H1 (cell line): ENCODE results near the gene ATP2B1. TPM values are rescaled to one million over a fixed set of nuclear protein-coding genes. Genes with fewer than 3 reads are reported as not detected.

Experiments used
- CTCF ChIA-PET: fragments of 300-600 bp; sonication (Branson Sonifier 250); formaldehyde crosslinking; loops from one replicate; lab custom pipeline; 2021; ENCODE audit not compliant: partially characterized antibody; lab: Charles Lee
- POLR2A ChIA-PET: fragments of 300-600 bp; sonication (Branson Sonifier 250); formaldehyde crosslinking; loops from one replicate; lab custom pipeline; 2021; ENCODE audit warnings: inconsistent platforms; ENCODE audit not compliant: partially characterized antibody; lab: Charles Lee
- DNase-seq, 2 experiments: peaks; one replicate each; pipeline versions ENCODE4 v3.0.0 to v3.0.0-alpha.2; 2010 to 2022; ENCODE audit warnings: low spot score in 2 of 2, low read depth in 1 of 2, mixed read lengths in 1 of 2
- FAIRE-seq: peaks from 2 replicates; lab custom pipeline; 2011; peaks lifted over from hg19 to GRCh38; lab: Jason Lieb, UNC
- H2AFZ ChIP-seq: 2 replicates; pipeline ENCODE4 v1.8.1; 2012; ENCODE audit warnings: low read length, inconsistent platforms
- H2AK5ac ChIP-seq: 2 replicates; pipeline ENCODE4 v1.6.1; 2013; ENCODE audit warnings: low read depth, low read length
- H2BK120ac ChIP-seq: replicated peaks from 2 replicates; pipeline ENCODE3; 2013; ENCODE audit warnings: low read depth, low read length, inconsistent platforms
- H2BK12ac ChIP-seq: 2 replicates; pipeline ENCODE4 v1.6.1; 2013; ENCODE audit warnings: low read depth, low read length
- H2BK15ac ChIP-seq: 2 replicates; pipeline ENCODE4 v1.6.1; 2013; ENCODE audit warnings: low read length
- H2BK20ac ChIP-seq: 2 replicates; pipeline ENCODE4 v1.6.1; 2013; ENCODE audit warnings: low read length
- H2BK5ac ChIP-seq: 2 replicates; pipeline ENCODE4 v1.6.1; 2013; ENCODE audit warnings: low read depth, low read length
- H3K14ac ChIP-seq: 2 replicates; pipeline ENCODE4 v1.6.1; 2013; ENCODE audit warnings: inconsistent platforms; ENCODE audit not compliant: insufficient read length
- H3K18ac ChIP-seq: 2 replicates; pipeline ENCODE4 v1.6.1; 2013; ENCODE audit warnings: low read length; ENCODE audit errors: extremely low read depth
- H3K23ac ChIP-seq: 2 replicates; pipeline ENCODE4 v1.6.1; 2013; ENCODE audit warnings: inconsistent platforms; ENCODE audit not compliant: insufficient read length
- H3K23me2 ChIP-seq: 2 replicates; pipeline ENCODE4 v1.6.1; 2013; ENCODE audit warnings: low read depth, low read length
- H3K27ac ChIP-seq: 2 replicates; pipeline ENCODE4 v1.6.1; 2011; ENCODE audit warnings: low read depth, low read length, inconsistent platforms
- H3K27me3 ChIP-seq, 4 experiments: replicated peaks in 1 of 4; 1 replicate in 1 of 4; 2 replicates in 3 of 4; pipeline versions ENCODE4 v1.6.1 to v1.8.1; 2011 to 2013; ENCODE audit warnings: low read length in 3 of 4, mild to moderate bottlenecking in 3 of 4, inconsistent platforms in 2 of 4, mixed read lengths in 2 of 4, moderate library complexity in 1 of 4; ENCODE audit not compliant: control insufficient read depth in 3 of 4, insufficient read depth in 3 of 4; ENCODE audit errors: extremely low read depth in 1 of 4
- H3K36me3 ChIP-seq, 4 experiments: 2 replicates each; pipeline versions ENCODE4 v1.6.1 to v1.8.1; 2011 to 2013; ENCODE audit warnings: mild to moderate bottlenecking in 4 of 4, low read length in 3 of 4, moderate library complexity in 2 of 4, control low read depth in 1 of 4, inconsistent platforms in 1 of 4; ENCODE audit not compliant: insufficient read depth in 4 of 4, control insufficient read depth in 2 of 4
- H3K4ac ChIP-seq: replicated peaks from 2 replicates; pipeline ENCODE3; 2013; ENCODE audit warnings: low read length, low read depth, mixed read lengths, inconsistent platforms; ENCODE audit not compliant: insufficient read length
- H3K4me1 ChIP-seq, 4 experiments: replicated peaks in 1 of 4; 1 replicate in 1 of 4; 2 replicates in 3 of 4; pipeline versions ENCODE4 v1.6.1 to v1.8.1; 2011 to 2013; ENCODE audit warnings: low read length in 3 of 4, inconsistent platforms in 2 of 4, mixed read lengths in 1 of 4; ENCODE audit not compliant: insufficient read depth in 4 of 4, control insufficient read depth in 3 of 4
- H3K4me2 ChIP-seq, 2 experiments: 2 replicates each; pipeline versions ENCODE4 v1.6.1 to v1.8.1; 2011 to 2013; ENCODE audit warnings: low read depth in 2 of 2, low read length in 2 of 2, control low read depth in 1 of 2, inconsistent platforms in 1 of 2, mild to moderate bottlenecking in 1 of 2; ENCODE audit not compliant: insufficient read depth in 1 of 2
- H3K4me3 ChIP-seq, 4 experiments: fragments of 200-600, 300-600 bp in 1 of 4; sonication (generic), shearing (Covaris generic), sonication (Bioruptor Twin) in 1 of 4; 2 replicates each; pipeline versions ENCODE4 v1.5.1 to v1.8.1; 2011 to 2016; ENCODE audit warnings: low read length in 4 of 4, low read depth in 3 of 4, control low read depth in 2 of 4, inconsistent platforms in 2 of 4, mild to moderate bottlenecking in 2 of 4, mixed read lengths in 1 of 4, moderate library complexity in 1 of 4; ENCODE audit not compliant: insufficient read depth in 2 of 4; ENCODE audit errors: extremely low read depth in 1 of 4
- H3K56ac ChIP-seq: replicated peaks from 2 replicates; pipeline ENCODE3; 2013; ENCODE audit warnings: low read depth, mild to moderate bottlenecking, mixed read lengths, low read length, inconsistent platforms; ENCODE audit not compliant: insufficient read length
- H3K79me1 ChIP-seq: 2 replicates; pipeline ENCODE4 v1.6.1; 2013; ENCODE audit warnings: low read depth, low read length, control low read depth
- H3K79me2 ChIP-seq, 2 experiments: 2 replicates each; pipeline versions ENCODE4 v1.6.1 to v1.8.1; 2012 to 2013; ENCODE audit warnings: low read length in 2 of 2, mild to moderate bottlenecking in 2 of 2, inconsistent platforms in 1 of 2; ENCODE audit not compliant: insufficient read depth in 2 of 2, control insufficient read depth in 1 of 2
- H3K9ac ChIP-seq, 4 experiments: replicated peaks in 1 of 4; 1 replicate in 1 of 4; 2 replicates in 3 of 4; pipeline versions ENCODE4 v1.6.1 to v1.8.1; 2011 to 2013; ENCODE audit warnings: low read depth in 3 of 4, low read length in 3 of 4, control low read depth in 2 of 4, mild to moderate bottlenecking in 2 of 4, moderate library complexity in 2 of 4, inconsistent platforms in 1 of 4; ENCODE audit errors: extremely low read depth in 1 of 4
- H3K9me3 ChIP-seq, 2 experiments: 2 replicates each; pipeline versions ENCODE4 v1.6.1 to v1.8.1; 2012 to 2013; ENCODE audit warnings: mild to moderate bottlenecking in 2 of 2, moderate library complexity in 2 of 2, control low read depth in 1 of 2, inconsistent platforms in 1 of 2, low read depth in 1 of 2, low read length in 1 of 2, mixed read lengths in 1 of 2; ENCODE audit not compliant: insufficient read depth in 2 of 2
- H4K20me1 ChIP-seq, 2 experiments: replicated peaks in 1 of 2; 2 replicates each; pipeline versions ENCODE3 to v1.8.1; 2011 to 2013; ENCODE audit warnings: inconsistent platforms in 2 of 2, low read length in 2 of 2, mild to moderate bottlenecking in 1 of 2; ENCODE audit not compliant: insufficient read depth in 2 of 2, control insufficient read depth in 1 of 2
- H4K5ac ChIP-seq: 2 replicates; pipeline ENCODE4 v1.6.1; 2013; ENCODE audit warnings: low read length, low read depth, mixed read lengths, inconsistent platforms; ENCODE audit not compliant: insufficient read length
- H4K8ac ChIP-seq: 2 replicates; pipeline ENCODE4 v1.8.0; 2013; ENCODE audit warnings: mild to moderate bottlenecking, moderate library complexity, low read length, inconsistent platforms; ENCODE audit not compliant: insufficient read depth; ENCODE audit errors: extremely low read depth
- H4K91ac ChIP-seq: replicated peaks from 2 replicates; pipeline ENCODE3; 2013; ENCODE audit warnings: low read length, mixed read lengths, inconsistent platforms; ENCODE audit not compliant: insufficient read length
- CBX8 ChIP-seq: fragments of 300-800, 300-1000 bp; sonication (generic); IDR thresholded peaks from 2 replicates; pipeline ENCODE4 v1.7.1; 2016; ENCODE audit warnings: low read depth, low read length, borderline replicate concordance
- CHD1 ChIP-seq: IDR thresholded peaks from 2 replicates; pipeline ENCODE4 v1.6.1; 2012; ENCODE audit warnings: low read depth, low read length, improper control_type of control experiment
- EP300 ChIP-seq, 2 experiments: IDR thresholded peaks; 1 replicate in 1 of 2; 2 replicates in 1 of 2; pipeline ENCODE4 v1.6.1; 2011 to 2012; ENCODE audit warnings: low read depth in 2 of 2, low read length in 2 of 2, mild to moderate bottlenecking in 2 of 2, borderline replicate concordance in 1 of 2, inconsistent platforms in 1 of 2, moderate library complexity in 1 of 2
- JUN ChIP-seq: IDR thresholded peaks from 2 replicates; pipeline ENCODE4 v1.6.1; 2011; ENCODE audit warnings: low read depth, mild to moderate bottlenecking, improper control_type of control experiment, low read length
- NRF1 ChIP-seq: IDR thresholded peaks from 2 replicates; pipeline ENCODE4 v1.6.1; 2011; ENCODE audit warnings: mild to moderate bottlenecking, low read depth, low read length, improper control_type of control experiment
- PHF8 ChIP-seq: fragments of 200-600 bp; sonication (generic); conservative IDR thresholded peaks from 2 replicates; pipeline ENCODE4 v1.7.1; 2012; ENCODE audit warnings: low read depth, mild to moderate bottlenecking, inconsistent platforms, low read length, moderate library complexity
- SIN3A ChIP-seq, 2 experiments: IDR thresholded peaks in 1 of 2; conservative IDR thresholded peaks in 1 of 2; 2 replicates each; pipeline ENCODE4 v1.6.1; 2011 to 2012; ENCODE audit warnings: low read length in 2 of 2, improper control_type of control experiment in 1 of 2, low read depth in 1 of 2, mild to moderate bottlenecking in 1 of 2
- SP1 ChIP-seq: IDR thresholded peaks from 2 replicates; pipeline ENCODE4 v1.6.1; 2011; ENCODE audit warnings: low read depth, low read length
- TEAD4 ChIP-seq: IDR thresholded peaks from 2 replicates; pipeline ENCODE4 v1.6.1; 2012; ENCODE audit warnings: low read depth, low read length, inconsistent platforms, mixed read lengths
- YY1 ChIP-seq: IDR thresholded peaks from 2 replicates; pipeline ENCODE4 v1.6.1; 2011; ENCODE audit warnings: low read depth, mild to moderate bottlenecking, low read length
- ZNF274 ChIP-seq: IDR thresholded peaks from 2 replicates; pipeline ENCODE4 v1.7.0; 2012; ENCODE audit warnings: low read length, borderline replicate concordance; ENCODE audit errors: extremely low read depth
- WGBS, 2 experiments: shearing (Covaris generic) in 1 of 2; methylation state at CpG; one replicate each; pipeline versions ENCODE4 v1.1.6 to v1.1.7; 2013 to 2015; ENCODE audit warnings: low lambda C conversion rate in 2 of 2, mixed read lengths in 2 of 2, inconsistent platforms in 1 of 2, low coverage in 1 of 2, missing lambda C conversion rate in 1 of 2; ENCODE audit not compliant: insufficient replicate concordance in 2 of 2, insufficient coverage in 1 of 2, insufficient read length in 1 of 2; ENCODE audit errors: extremely low coverage in 1 of 2, missing lambda C conversion rate in 1 of 2; 5-methylcytosine and 5-hydroxymethylcytosine counted together
- polyA plus RNA-seq, 7 experiments: library from polyadenylated mRNA; depleted of rRNA in 3 of 7; stranded (reverse) in 5 of 7; unstranded in 2 of 7; fragments of >200 nt in 5 of 7; fragments of 200-250 nt in 2 of 7; gene quantifications; 1 replicate in 5 of 7; 2 replicates in 1 of 7; 4 replicates in 1 of 7; pipeline versions ENCODE4 v1.2.1 to v1.2.3, GENCODE V29; 2011 to 2013; ENCODE audit warnings: missing spikeins in 2 of 7, mixed read lengths in 2 of 7
- total RNA-seq: library from RNA; stranded (reverse); fragmentation: NEBNext Ultra II Directional; extraction: Animal tissue kit (Norgen Biotek cat#: 25700); gene quantifications from 2 replicates; pipeline ENCODE4 v1.2.1, GENCODE V29; 2021
- TF ChIP-seq, protein P1 (sequence below): IDR thresholded peaks from 2 replicates; pipeline ENCODE4 v1.6.1; 2012; ENCODE audit warnings: inconsistent platforms

The ATP2B1 gene
- total and polyA plus RNA-seq, 2 of the 8 experiments (the other 6 are each of a cell fraction or from before 2014, with no cell fraction given) = 4.3 to 32.0 TPM

DNA sequence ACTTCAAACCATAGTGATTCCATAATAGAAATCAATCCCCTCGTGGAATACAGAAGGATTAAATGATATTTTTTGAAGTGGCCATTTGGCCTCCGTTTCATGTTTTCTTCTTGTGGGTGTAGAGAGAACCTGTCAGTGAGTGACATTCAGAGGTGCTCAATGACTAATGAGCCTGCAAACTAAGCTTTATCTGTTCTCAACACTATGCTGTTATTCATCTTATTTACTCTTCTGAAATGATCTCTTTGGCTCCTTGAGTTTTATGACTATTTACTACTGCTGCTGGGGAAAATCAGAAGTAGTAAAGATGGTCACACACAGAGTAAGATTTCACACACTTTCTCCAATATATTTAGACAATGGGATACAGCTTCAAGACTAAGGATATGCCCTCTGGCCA is 30.4 kb downstream of the ATP2B1 start:
- no peaks in the 10 kb centered on the region for H4K20me1 ChIP-seq
- no peak overlapping the region for H3K18ac ChIP-seq
- H4K91ac ChIP-seq = no peak overlapping the region
- no peak overlapping the region for H2AK5ac ChIP-seq
- H3K79me1 ChIP-seq = no peaks in the 10 kb centered on the region; the same call in 1 of the 2 replicates
- H4K5ac ChIP-seq = no peak overlapping the region
- peaks cover 0 to 7% of the 10 kb centered on the region in 2 experiments; a peak in 1 of 4 replicates for H3K9me3 ChIP-seq
- no peak overlapping the region for H3K23ac ChIP-seq
- no peak overlapping the region for H3K4me3 ChIP-seq
- H3K27ac ChIP-seq = no peak overlapping the region
- no peak overlapping the region for H3K4ac ChIP-seq
- no peak overlapping the region for H3K9ac ChIP-seq
- CTCF ChIA-PET = interaction anchor here (1.6 kb wide), 1 partner anchor 10 kb away, joined by 4 read pairs; no protein-coding TSS in a partner anchor
- no peak overlapping the region for H2BK5ac ChIP-seq
- H2AFZ ChIP-seq = no peak overlapping the region
- no peaks in the 10 kb centered on the region for H3K36me3 ChIP-seq
- no peak for FAIRE-seq
- H3K14ac ChIP-seq = no peak overlapping the region
- no peak overlapping the region for H2BK15ac ChIP-seq
- H3K27me3 ChIP-seq = no peaks in the 10 kb centered on the region
- no peak overlapping the region for H2BK12ac ChIP-seq
- no peak overlapping the region for H2BK120ac ChIP-seq
- no peaks in the 10 kb centered on the region for H3K23me2 ChIP-seq
- no peaks in the 10 kb centered on the region for H3K4me1 ChIP-seq
- peaks cover 0 to 75% of the 10 kb centered on the region in 2 experiments; a peak in 2 of 4 replicates for H3K79me2 ChIP-seq
- no peak for TF ChIP-seq JUN
- no peak for TF ChIP-seq SIN3A (conservative IDR thresholded peaks at IDR 0.05 in 1 of 2, IDR thresholded peaks at IDR 0.05 in 1 of 2; ENCODE audit: low read depth in 1 of 2, low read length in 2 of 2)
- TF ChIP-seq CBX8 = no peak
- TF ChIP-seq EP300 (IDR thresholded peaks at IDR 0.05; ENCODE audit: borderline replicate concordance in 1 of 2, low read depth in 2 of 2, low read length in 2 of 2) = no peak
- TF ChIP-seq, protein P1, sequence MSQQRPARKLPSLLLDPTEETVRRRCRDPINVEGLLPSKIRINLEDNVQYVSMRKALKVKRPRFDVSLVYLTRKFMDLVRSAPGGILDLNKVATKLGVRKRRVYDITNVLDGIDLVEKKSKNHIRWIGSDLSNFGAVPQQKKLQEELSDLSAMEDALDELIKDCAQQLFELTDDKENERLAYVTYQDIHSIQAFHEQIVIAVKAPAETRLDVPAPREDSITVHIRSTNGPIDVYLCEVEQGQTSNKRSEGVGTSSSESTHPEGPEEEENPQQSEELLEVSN = no peak
- TF ChIP-seq PHF8 = no peak
- no peak for TF ChIP-seq NRF1
- no peak for TF ChIP-seq CHD1
- TF ChIP-seq SP1 = no peak
- TF ChIP-seq YY1 = no peak
- no peak for TF ChIP-seq TEAD4
- no peak for TF ChIP-seq ZNF274
- no peak overlapping the region for H4K8ac ChIP-seq
- 79% methylated on average over 2 of the region's 2 CpGs; no CpG with 5 or more reads in 1 of the 2 experiments for WGBS, 2 experiments
- no peak overlapping the region for H2BK20ac ChIP-seq
- POLR2A ChIA-PET = interaction anchor here (1.0 kb wide), 1 partner anchor 14 kb away, joined by 3 read pairs; no protein-coding TSS in a partner anchor
- DNase-seq = no peak
- no peak overlapping the region for H3K56ac ChIP-seq
- no peak overlapping the region for H3K4me2 ChIP-seq
